Vagina (tissue), 2 donors: ENCODE data around the gene TSPAN5. TPM values are rescaled to one million over a fixed set of nuclear protein-coding genes. Genes with fewer than 3 reads are reported as not detected.

Experiments used
- DNase-seq, 2 donors: peaks; one replicate each; pipeline ENCODE4 v3.0.0-alpha.2; 2017; ENCODE audit errors: extremely low spot score in 2 of 2
- H3K27ac ChIP-seq: fragments of 200-600 bp; sonication (generic); one replicate; pipeline ENCODE4 v1.5.1; 2019
- H3K27me3 ChIP-seq: fragments of 200-600 bp; sonication (generic); one replicate; pipeline ENCODE4 v1.5.1; 2019
- H3K36me3 ChIP-seq, 2 donors: fragments of 200-600 bp; sonication (generic); one replicate each; pipeline ENCODE4 v1.5.1; 2017 to 2019
- H3K4me1 ChIP-seq: fragments of 200-600 bp; sonication (generic); one replicate; pipeline ENCODE4 v1.5.1; 2019
- H3K4me3 ChIP-seq, 2 donors: fragments of 200-600 bp; sonication (generic); 1 replicate in 1 of 2; 2 replicates in 1 of 2; pipeline ENCODE4 v1.5.1; 2016 to 2019
- H3K9me3 ChIP-seq: fragments of 200-600 bp; sonication (generic); one replicate; pipeline ENCODE4 v1.5.1; 2019
- POLR2A ChIP-seq, 2 donors: fragments of 450-650 bp; IDR thresholded peaks; one replicate each; pipeline ENCODE4 v1.6.1; 2017; ENCODE audit warnings: antibody characterized with exemption in 2 of 2, mild to moderate bottlenecking in 2 of 2, moderate library complexity in 2 of 2
- POLR2AphosphoS5 ChIP-seq, 2 donors: sonication (generic); formaldehyde crosslinking; IDR thresholded peaks; one replicate each; pipeline ENCODE4 v1.9.0; 2017; ENCODE audit warnings: antibody characterized with exemption in 2 of 2, mild to moderate bottlenecking in 2 of 2, low read depth in 1 of 2; ENCODE audit not compliant: insufficient read depth in 1 of 2
- intact Hi-C: fragments of 100-400 bp; cut with DNase I; formaldehyde crosslinking; loops from one replicate; pipeline ENCODE4 v1.15.1; 2023
- total RNA-seq: library from RNA; depleted of rRNA; stranded (reverse); fragments of >200 nt; gene quantifications from one replicate; pipeline ENCODE4 v1.2.3, GENCODE V29; 2016
- TF ChIP-seq, protein P1 (sequence below), 3 experiments: fragments of 450-650 bp in 2 of 3; fragments of 200-600 bp in 1 of 3; sonication (generic) in 1 of 3; IDR thresholded peaks; one replicate each; pipeline ENCODE4 v1.5.1; 2017 to 2019; ENCODE audit warnings: antibody characterized with exemption in 3 of 3, mild to moderate bottlenecking in 2 of 3, moderate library complexity in 2 of 3

TSPAN5 gene
- total RNA-seq, 1 donor from 2014 or later: 15.5 TPM

DNA sequence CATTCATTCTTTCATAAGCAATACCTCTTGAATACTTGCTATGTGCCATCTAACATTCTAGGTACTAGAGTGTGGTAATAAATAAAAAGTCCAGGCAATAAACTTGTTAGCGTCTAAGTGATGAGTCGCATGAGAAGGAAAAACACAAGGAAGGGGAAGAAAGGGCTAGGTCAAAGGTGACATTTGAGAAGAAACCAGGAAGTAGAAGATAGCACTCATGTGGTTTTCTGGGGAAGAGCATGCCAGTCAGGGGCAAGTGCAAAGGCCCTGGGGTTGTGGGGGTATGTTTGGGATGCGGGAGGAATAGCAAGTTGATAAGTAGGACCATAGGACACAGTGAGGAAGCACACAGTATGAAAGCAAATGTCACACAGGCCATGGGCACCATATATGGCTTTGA lies 157.0 kb downstream of the TSPAN5 start:
- H3K4me3 ChIP-seq: no peak overlapping the region
- no peaks in the 10 kb centered on the region for H3K4me1 ChIP-seq

DNA sequence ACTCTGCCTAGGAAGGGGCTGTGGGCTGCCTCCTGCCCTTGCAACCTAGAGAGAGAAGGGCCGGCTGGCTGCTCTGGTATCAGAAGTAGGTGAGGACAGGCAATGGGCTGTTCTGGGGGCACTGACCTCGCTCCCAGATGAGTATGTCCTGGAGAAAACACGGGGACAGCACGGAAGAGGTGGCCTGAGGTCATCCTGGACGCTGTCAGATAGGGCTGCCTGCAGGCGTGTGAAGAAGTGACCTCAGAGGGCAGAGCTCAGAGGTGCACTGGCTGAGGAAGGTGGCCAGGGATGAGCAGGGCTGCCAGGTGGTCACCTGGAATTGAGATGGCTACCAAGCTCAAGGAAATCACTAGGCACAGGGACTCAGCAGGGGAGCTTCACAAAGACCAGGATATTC lies 159.6 kb downstream of the TSPAN5 start:
- intact Hi-C loops: no loop called here
- H3K27ac ChIP-seq: no peak overlapping the region
- TF ChIP-seq POLR2AphosphoS5 (IDR thresholded peaks at IDR 0.05; ENCODE audit: insufficient read depth in 1 of 2, low read depth in 1 of 2): no peak
- no peaks in the 10 kb centered on the region for H3K27me3 ChIP-seq
- DNase-seq: no peak
- H3K36me3 ChIP-seq: no peaks in the 10 kb centered on the region
- no peaks in the 10 kb centered on the region for H3K9me3 ChIP-seq
- H3K4me3 ChIP-seq: no peak overlapping the region
- no peaks in the 10 kb centered on the region for H3K4me1 ChIP-seq

More for the DNA sequence above, 157.0 kb downstream of the TSPAN5 start:
- intact Hi-C loops: no loop called here
- no peak overlapping the region for H3K27ac ChIP-seq
- H3K36me3 ChIP-seq: no peaks in the 10 kb centered on the region
- no peaks in the 10 kb centered on the region for H3K27me3 ChIP-seq
- DNase-seq: no peak
- TF ChIP-seq, protein P1, sequence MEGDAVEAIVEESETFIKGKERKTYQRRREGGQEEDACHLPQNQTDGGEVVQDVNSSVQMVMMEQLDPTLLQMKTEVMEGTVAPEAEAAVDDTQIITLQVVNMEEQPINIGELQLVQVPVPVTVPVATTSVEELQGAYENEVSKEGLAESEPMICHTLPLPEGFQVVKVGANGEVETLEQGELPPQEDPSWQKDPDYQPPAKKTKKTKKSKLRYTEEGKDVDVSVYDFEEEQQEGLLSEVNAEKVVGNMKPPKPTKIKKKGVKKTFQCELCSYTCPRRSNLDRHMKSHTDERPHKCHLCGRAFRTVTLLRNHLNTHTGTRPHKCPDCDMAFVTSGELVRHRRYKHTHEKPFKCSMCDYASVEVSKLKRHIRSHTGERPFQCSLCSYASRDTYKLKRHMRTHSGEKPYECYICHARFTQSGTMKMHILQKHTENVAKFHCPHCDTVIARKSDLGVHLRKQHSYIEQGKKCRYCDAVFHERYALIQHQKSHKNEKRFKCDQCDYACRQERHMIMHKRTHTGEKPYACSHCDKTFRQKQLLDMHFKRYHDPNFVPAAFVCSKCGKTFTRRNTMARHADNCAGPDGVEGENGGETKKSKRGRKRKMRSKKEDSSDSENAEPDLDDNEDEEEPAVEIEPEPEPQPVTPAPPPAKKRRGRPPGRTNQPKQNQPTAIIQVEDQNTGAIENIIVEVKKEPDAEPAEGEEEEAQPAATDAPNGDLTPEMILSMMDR (IDR thresholded peaks at IDR 0.05): no peak
- no peak for TF ChIP-seq POLR2A (IDR thresholded peaks at IDR 0.05)
- H3K9me3 ChIP-seq: no peaks in the 10 kb centered on the region

DNA sequence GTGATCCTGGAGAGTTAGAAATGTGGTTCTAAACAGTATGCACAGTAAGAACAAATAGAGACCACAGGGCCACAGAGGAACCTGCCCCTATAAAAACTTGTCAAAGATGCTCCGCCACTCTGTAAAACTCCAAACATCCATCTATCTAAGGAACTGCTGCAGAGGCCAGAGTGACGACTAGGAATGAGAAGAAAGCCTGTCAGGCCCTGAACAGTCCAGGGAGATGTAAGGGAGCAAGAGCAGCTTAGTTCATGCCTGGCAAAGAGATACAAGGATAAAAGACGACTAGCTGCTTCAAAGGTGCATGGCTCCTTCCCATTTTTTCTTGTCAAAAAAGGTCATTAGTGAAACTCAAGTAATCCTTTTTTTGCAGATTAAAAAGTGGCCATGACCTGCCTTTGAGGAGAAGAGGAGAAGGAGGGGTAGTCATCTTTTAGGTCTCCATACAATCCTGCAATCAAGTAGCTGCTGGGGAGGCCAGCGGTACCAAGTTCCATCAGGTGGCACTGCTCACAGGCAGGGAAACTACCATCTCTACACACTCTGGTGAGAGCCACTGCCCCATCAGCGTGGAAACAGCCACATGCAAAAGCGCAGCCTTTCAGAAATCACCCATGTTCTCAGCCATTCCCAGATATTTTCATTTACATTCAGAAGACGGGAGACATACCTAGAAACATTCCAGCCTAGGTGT lies 162.1 kb downstream of the TSPAN5 start:
- Histone ChIP-seq H3K36me3 (no peaks in the 10 kb centered on the region), H3K9me3 (no peaks in the 10 kb centered on the region), H3K4me1 (peaks cover 8% of the 10 kb centered on the region), H3K27ac (no peak overlapping the region), H3K27me3 (no peaks in the 10 kb centered on the region), H3K4me3 (no peak overlapping the region)
- TF ChIP-seq, protein P1 (IDR thresholded peaks at IDR 0.05): no peak
- TF ChIP-seq POLR2AphosphoS5 (IDR thresholded peaks at IDR 0.05; ENCODE audit: insufficient read depth in 1 of 2, low read depth in 1 of 2): no peak
- no peak for TF ChIP-seq POLR2A (IDR thresholded peaks at IDR 0.05)
- DNase-seq: no peak
- intact Hi-C loops: no loop called here

DNA sequence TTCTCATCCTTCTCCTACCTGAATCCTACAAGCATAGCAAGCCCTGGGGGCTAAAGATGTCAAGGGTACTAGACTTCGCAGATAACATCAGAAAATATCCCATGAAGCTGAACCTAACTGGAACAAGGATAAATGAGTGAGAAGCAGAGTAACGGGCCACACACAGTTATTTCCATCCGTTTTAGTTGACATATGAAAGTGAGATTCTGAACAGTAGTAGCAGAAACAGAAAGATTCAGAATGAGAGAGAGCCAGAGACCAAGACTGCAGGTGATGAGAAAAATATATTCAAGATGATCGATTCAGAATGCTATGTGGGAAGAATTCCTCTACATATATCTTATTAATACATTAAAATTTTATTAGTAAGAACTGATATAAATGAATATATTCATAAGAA lies 165.1 kb downstream of the TSPAN5 start:
- H3K27ac ChIP-seq: no peak overlapping the region
- H3K4me1 ChIP-seq: peaks cover 8% of the 10 kb centered on the region
- TF ChIP-seq, protein P1 (IDR thresholded peaks at IDR 0.05): no peak
- H3K36me3 ChIP-seq: no peaks in the 10 kb centered on the region
- intact Hi-C loops: no loop called here
- no peaks in the 10 kb centered on the region for H3K9me3 ChIP-seq
- H3K4me3 ChIP-seq: no peak overlapping the region
- H3K27me3 ChIP-seq: no peaks in the 10 kb centered on the region
- DNase-seq: no peak

DNA sequence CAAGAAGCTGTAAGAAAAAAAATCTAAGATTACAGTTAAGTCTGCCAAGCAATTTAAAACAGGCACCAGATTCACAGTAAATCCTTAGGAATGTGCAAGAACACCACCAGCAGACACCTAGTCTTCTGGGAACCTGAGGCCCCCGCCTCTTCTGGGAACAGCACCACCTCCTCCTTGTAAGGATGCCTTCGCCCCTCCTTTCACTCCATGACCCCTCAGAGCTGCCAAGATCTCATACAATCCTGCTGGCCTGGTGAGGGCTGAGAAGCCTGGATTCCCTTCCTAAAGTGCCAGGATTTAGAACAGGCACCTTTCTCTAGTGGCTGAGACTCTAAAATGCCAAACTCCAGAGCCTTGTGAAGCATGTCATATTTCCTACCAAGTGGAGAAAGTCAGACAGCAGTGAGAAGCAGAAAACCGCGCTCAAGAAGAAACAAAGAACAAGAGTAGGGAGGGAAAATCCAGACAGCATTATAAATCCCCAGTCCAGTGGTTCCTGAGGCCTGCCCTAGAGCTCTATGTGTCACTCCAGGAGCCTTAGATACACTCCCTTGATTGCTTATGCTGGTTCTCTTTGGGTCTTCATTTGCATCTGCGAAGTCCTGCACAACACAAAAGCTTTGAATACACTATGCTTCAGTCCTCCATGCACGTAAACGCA lies 166.4 kb downstream of the TSPAN5 start:
- no peaks in the 10 kb centered on the region for H3K9me3 ChIP-seq
- H3K4me3 ChIP-seq: no peak overlapping the region
- H3K4me1 ChIP-seq: peaks cover 8% of the 10 kb centered on the region
- DNase-seq: no peak
- TF ChIP-seq POLR2AphosphoS5 (IDR thresholded peaks at IDR 0.05; ENCODE audit: insufficient read depth in 1 of 2, low read depth in 1 of 2): no peak
- TF ChIP-seq, protein P1 (IDR thresholded peaks at IDR 0.05): no peak
- TF ChIP-seq POLR2A (IDR thresholded peaks at IDR 0.05): no peak
- intact Hi-C loops: no loop called here
- H3K27me3 ChIP-seq: no peaks in the 10 kb centered on the region
- H3K27ac ChIP-seq: no peak overlapping the region
- H3K36me3 ChIP-seq: no peaks in the 10 kb centered on the region
